Measurements from ENCODE around the gene COL6A2. TPM values are rescaled to one million over a fixed set of nuclear protein-coding genes. Genes with fewer than 3 reads are reported as not detected.

The COL6A2 gene
- total and polyA plus RNA-seq, 2 of the 13 experiments (the other 11 are each of a cell fraction or from before 2014, with no cell fraction given) = 0.07 to 0.41 TPM

DNA sequence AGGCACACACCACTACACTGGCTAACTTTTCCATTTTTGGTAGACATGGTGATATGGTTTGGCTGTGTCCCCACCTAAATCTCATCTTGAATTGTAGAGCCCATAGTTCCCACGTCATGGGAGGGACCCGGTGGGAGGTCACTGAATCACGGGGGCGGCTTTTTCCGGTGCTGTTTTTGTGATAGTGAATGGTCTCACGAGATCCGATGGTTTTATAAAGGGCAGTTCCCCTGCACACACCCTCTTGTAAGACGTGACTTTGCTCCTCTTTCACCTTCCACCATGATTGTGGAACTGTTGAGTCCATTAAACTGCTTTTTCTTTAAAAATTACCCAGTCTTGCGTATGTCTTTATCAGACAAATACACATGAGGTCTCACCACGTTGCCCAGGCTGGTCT lies 58.8 kb downstream of the COL6A2 start:
- peaks cover 23% of the 10 kb centered on the region for H3K79me2 ChIP-seq (ENCODE audit: insufficient read depth, low read length)
- no peak for ATAC-seq
- ChIA-PET CTCF (ENCODE audit: low intra/inter-chr PET ratio, low total read pairs) (no interaction called here), POLR2A (no interaction called here)
- 95% methylated on average over 10 of the region's 10 CpGs for WGBS (ENCODE audit: low lambda C conversion rate)
- H3K4me1 ChIP-seq (ENCODE audit: insufficient read depth, low read length) = peaks cover 40% of the 10 kb centered on the region
- no TSS peak for BruUV-seq (replicated peaks)
- H3K27me3 ChIP-seq (ENCODE audit: control insufficient read depth in 1 of 2, insufficient read depth in 2 of 2, low read length in 2 of 2) = no peaks in the 10 kb centered on the region; a peak in 2 of 5 replicates
- H2AFZ ChIP-seq (ENCODE audit: low read length) = no peak overlapping the region
- H4K20me1 ChIP-seq (ENCODE audit: insufficient read depth, low read length) = peaks cover 8% of the 10 kb centered on the region; the same call in 1 of the 2 replicates
- FAIRE-seq = no peak
- H3K9me3 ChIP-seq (ENCODE audit: low read length) = no peaks in the 10 kb centered on the region
- no peak overlapping the region for H3K27ac ChIP-seq (ENCODE audit: extremely low read length, insufficient read depth, low read length)
- H3K4me2 ChIP-seq (ENCODE audit: low read depth, low read length) = no peak overlapping the region
- no peak overlapping the region for H3K9ac ChIP-seq (ENCODE audit: insufficient read depth, low read depth, low read length)
- in situ Hi-C loops (cut with HindIII; ENCODE audit: extremely low pct_ligation_motif_present, low pct_unique_long_range_greater_than_20kb) = no loop called here
- DNase-seq (ENCODE audit: low spot score) = no peak
- TF ChIP-seq KLF9 (CRISPR knock-in tag; IDR thresholded peaks at IDR 0.05; ENCODE audit: low read depth) (no peak), RBM39 (IDR thresholded peaks at IDR 0.05; ENCODE audit: low read depth, low read length, poor library complexity, severe bottlenecking) (no peak), ZNF772 (CRISPR knock-in tag; IDR thresholded peaks at IDR 0.05) (no peak), PRDM15 (CRISPR knock-in tag; IDR thresholded peaks at IDR 0.05) (no peak), TSC22D2 (CRISPR knock-in tag; IDR thresholded peaks at IDR 0.05; ENCODE audit: borderline replicate concordance) (no peak), RCOR2 (CRISPR knock-in tag; IDR thresholded peaks at IDR 0.05) (no peak)
- TF ChIP-seq, protein P1, sequence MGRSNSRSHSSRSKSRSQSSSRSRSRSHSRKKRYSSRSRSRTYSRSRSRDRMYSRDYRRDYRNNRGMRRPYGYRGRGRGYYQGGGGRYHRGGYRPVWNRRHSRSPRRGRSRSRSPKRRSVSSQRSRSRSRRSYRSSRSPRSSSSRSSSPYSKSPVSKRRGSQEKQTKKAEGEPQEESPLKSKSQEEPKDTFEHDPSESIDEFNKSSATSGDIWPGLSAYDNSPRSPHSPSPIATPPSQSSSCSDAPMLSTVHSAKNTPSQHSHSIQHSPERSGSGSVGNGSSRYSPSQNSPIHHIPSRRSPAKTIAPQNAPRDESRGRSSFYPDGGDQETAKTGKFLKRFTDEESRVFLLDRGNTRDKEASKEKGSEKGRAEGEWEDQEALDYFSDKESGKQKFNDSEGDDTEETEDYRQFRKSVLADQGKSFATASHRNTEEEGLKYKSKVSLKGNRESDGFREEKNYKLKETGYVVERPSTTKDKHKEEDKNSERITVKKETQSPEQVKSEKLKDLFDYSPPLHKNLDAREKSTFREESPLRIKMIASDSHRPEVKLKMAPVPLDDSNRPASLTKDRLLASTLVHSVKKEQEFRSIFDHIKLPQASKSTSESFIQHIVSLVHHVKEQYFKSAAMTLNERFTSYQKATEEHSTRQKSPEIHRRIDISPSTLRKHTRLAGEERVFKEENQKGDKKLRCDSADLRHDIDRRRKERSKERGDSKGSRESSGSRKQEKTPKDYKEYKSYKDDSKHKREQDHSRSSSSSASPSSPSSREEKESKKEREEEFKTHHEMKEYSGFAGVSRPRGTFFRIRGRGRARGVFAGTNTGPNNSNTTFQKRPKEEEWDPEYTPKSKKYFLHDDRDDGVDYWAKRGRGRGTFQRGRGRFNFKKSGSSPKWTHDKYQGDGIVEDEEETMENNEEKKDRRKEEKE (IDR thresholded peaks at IDR 0.05) = no peak
- H3K36me3 ChIP-seq (replicated peaks in 1 of 2; ENCODE audit: control insufficient read depth in 1 of 2, insufficient read depth in 2 of 2, low read length in 2 of 2) = peaks cover 0 to 10% of the 10 kb centered on the region in 2 experiments; a peak in 1 of 5 replicates
- intact Hi-C loops (cut with micrococcal nuclease; ENCODE audit: unreplicated experiment) = loop anchor here (5.0 kb wide), 1 partner anchor 71 kb away; the partner anchor contains the start of gene LSS
- H3K4me3 ChIP-seq (replicated peaks in 1 of 3; ENCODE audit: insufficient read depth in 1 of 3, low read depth in 2 of 3, low read length in 3 of 3) = no peak overlapping the region
